GM19193 (cell line): Measurements from ENCODE around the gene PSG11.
"Not testable (repeated sequence)": the region's sequence is repeated elsewhere in the genome, so short reads cannot be mapped to it uniquely, and the experiment has no call there.

Source experiments
- POLR2A ChIP-seq: IDR thresholded peaks from 4 replicates; pipeline ENCODE4 v1.6.1; 2011; ENCODE audit not compliant: insufficient read depth, insufficient read length; ENCODE audit errors: extremely low read depth

Gene PSG11

DNA sequence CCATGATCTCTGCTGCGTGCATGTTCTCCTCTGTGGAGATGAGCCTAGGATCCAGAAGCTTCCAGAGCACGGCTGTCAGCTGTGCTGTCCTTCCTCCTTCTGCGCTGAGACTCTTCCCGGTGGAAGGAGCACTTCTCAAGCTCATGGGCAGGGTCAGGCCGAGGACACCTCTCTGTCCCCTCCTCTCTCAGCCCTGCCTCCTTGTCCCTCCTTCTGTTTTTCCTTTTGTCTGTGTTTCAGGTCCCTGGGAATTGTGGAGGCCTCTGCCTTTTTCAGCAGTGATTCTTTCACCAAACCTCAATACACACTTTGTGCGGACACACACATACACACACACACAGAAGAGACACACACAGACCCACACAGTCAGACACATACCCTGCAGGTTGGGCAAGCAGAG is at the start of gene PSG11:
Gene PSG11, minus strand, starts transcription at position 101 of the 400 bp plus-strand sequence. Its CDS starts 97 bp downstream, at position 4.
- TF ChIP-seq POLR2A: not testable (repeated sequence)

GRCh38 chr19:43028866-43029265 is 2.6 kb upstream of the PSG11 start:
- TF ChIP-seq POLR2A: no peak

DNA sequence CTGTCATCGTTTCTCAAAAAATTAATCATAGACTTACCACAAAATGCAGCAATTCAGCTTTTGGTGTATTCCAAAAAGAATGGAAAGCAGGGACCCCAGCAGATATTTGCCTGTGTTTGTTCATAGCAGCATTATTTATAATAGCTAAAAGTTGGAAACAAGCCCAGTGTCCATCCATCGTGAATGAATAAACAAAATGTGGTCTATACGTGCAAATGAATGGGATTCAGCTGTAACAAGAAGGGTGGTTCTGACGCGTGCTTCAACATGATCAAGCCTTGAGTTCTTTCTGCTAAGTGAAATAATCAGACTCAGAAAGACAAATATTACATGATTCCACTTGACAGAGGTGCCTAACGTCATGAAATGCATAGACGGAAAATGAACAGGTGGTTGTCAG is 36.4 kb downstream of the PSG11 start:
- TF ChIP-seq POLR2A: no peak

GRCh38 chr19:42985588-42985987 is 40.7 kb downstream of the PSG11 start:
- TF ChIP-seq POLR2A: no peak

DNA sequence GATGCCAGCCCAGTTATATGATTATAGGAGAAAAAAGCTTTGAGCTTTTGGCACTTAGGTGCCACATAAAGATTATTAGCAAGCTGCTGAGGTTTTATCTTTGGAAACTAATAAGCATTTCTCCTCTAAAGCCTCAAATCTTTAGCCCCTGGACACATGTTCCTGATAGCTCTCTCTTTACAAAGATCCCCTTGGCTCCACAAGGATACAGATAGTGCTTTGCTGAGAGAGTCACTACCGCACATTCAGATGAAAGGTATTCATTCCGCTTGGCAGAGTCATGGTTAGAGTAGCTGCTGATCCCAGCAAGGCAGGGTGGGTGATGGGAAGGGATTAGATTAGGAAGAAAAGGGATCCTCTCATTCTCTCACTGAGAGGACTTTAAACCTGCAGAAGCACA is 61.1 kb downstream of the PSG11 start:
- no peak for TF ChIP-seq POLR2A

DNA sequence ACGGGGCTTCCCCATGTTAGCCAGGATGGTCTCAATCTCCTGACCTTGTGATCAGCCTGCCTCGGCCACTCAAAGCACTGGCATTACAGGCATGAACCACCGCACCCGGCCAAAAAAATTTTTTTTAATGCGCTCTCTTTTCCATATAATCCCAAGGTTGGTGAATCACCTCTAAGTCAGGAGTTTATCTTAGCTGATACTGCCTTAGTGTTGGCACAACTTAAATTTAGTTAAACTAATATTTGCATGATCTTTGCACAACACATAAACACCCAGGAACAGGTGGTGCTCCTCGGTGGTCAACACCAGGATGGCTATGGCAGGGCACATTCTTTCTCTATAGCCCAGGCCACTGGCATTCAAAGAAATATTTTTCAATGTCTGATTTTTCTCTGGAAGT is 65.2 kb downstream of the PSG11 start:
- TF ChIP-seq POLR2A: no peak
